ENCODE measurements around the gene B3GNT7.
A peak's percentile ranks its signal among the peaks of the same experiment; 100 is the strongest.

DNA sequence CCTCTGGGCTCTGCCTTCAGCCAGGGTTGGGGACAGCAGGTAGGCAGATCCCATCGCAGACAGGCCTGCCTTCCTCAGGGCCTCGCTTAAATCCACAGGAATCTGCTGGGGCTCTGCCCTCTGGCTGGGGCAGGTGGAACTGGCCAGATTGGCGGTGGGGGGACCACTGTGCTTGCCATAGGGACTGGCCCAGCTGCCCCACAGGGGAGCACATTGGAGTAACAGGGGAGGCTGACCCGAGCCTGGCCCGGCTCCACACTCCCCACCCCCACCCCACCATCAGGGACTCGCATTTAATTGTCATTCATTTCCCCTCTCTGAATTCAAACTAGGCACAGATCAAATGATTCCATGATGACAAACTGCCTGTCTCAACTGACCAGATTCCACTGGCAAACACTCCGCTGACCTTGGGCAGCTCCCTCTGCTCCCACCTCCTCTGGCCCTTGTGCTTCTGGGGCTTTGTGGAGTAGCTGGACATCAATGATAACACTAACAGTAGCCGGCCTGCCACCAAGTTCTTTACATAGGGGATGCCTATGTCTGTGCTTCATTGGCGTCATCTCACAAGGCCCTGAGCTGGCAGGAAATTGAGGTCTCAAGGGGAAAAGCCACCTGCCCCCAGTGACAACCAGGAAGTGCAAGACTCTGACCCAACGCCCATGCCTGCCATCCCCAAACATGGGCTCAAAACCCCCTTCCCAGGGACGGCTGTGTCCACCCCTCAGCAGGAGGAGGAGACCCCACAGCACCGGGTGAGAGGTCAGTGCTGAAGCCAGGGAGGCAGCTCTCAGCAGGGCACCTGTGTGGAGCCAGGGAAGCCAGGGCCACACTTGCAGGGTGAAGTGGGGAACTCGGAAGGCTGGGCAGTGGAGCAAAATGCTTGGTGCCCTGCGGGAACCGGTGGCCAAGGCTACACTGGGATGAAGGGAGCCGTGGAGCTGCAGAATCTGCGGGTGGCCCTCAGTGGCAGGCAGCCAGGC lies 2.1 kb upstream of the B3GNT7 start:
- TF ChIP-seq, protein P1, sequence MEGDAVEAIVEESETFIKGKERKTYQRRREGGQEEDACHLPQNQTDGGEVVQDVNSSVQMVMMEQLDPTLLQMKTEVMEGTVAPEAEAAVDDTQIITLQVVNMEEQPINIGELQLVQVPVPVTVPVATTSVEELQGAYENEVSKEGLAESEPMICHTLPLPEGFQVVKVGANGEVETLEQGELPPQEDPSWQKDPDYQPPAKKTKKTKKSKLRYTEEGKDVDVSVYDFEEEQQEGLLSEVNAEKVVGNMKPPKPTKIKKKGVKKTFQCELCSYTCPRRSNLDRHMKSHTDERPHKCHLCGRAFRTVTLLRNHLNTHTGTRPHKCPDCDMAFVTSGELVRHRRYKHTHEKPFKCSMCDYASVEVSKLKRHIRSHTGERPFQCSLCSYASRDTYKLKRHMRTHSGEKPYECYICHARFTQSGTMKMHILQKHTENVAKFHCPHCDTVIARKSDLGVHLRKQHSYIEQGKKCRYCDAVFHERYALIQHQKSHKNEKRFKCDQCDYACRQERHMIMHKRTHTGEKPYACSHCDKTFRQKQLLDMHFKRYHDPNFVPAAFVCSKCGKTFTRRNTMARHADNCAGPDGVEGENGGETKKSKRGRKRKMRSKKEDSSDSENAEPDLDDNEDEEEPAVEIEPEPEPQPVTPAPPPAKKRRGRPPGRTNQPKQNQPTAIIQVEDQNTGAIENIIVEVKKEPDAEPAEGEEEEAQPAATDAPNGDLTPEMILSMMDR (IDR thresholded peaks at IDR 0.05) = peak in 3 of 7 experiments; percentile 8 to 29 (median 17)
- no peak for TF ChIP-seq POLR2A (IDR thresholded peaks at IDR 0.05)

All from body of pancreas (tissue), 4 donors.